H9 (cell line): ENCODE measurements around the gene NTRK2. TPM values are rescaled to one million over a fixed set of nuclear protein-coding genes. Genes with fewer than 3 reads are reported as not detected.

Source experiments
- DNase-seq: peaks from one replicate; pipeline ENCODE4 v3.0.0-alpha.2; 2017
- H2AFZ ChIP-seq: one replicate; pipeline ENCODE4 v1.6.1; 2013; ENCODE audit warnings: mild to moderate bottlenecking, low read length, control low read depth, moderate library complexity
- H2AK5ac ChIP-seq: 2 replicates; pipeline ENCODE4 v1.6.1; 2013; ENCODE audit warnings: low read length, control low read depth, mixed read lengths; ENCODE audit not compliant: insufficient read length
- H2BK120ac ChIP-seq: one replicate; pipeline ENCODE4 v1.6.1; 2013; ENCODE audit warnings: low read depth, mild to moderate bottlenecking, low read length, control low read depth, inconsistent platforms; ENCODE audit not compliant: poor library complexity, severe bottlenecking
- H2BK12ac ChIP-seq: 2 replicates; pipeline ENCODE4 v1.6.1; 2013; ENCODE audit warnings: low read length, control low read depth, mixed read lengths, low read depth; ENCODE audit not compliant: insufficient read length
- H2BK15ac ChIP-seq: 2 replicates; pipeline ENCODE4 v1.6.1; 2013; ENCODE audit warnings: low read depth, low read length, control low read depth
- H2BK20ac ChIP-seq: one replicate; pipeline ENCODE4 v1.6.1; 2013; ENCODE audit warnings: low read depth, mild to moderate bottlenecking, low read length, control low read depth, inconsistent platforms; ENCODE audit not compliant: poor library complexity, severe bottlenecking
- H2BK5ac ChIP-seq: 2 replicates; pipeline ENCODE4 v1.6.1; 2013; ENCODE audit warnings: low read length, control low read depth, mixed read lengths; ENCODE audit not compliant: insufficient read length
- H3K14ac ChIP-seq: 2 replicates; pipeline ENCODE4 v1.6.1; 2013; ENCODE audit warnings: low read length, control low read depth; ENCODE audit not compliant: insufficient read depth
- H3K18ac ChIP-seq: 2 replicates; pipeline ENCODE4 v1.6.1; 2013; ENCODE audit warnings: low read depth, mild to moderate bottlenecking, mixed read lengths, low read length, control low read depth; ENCODE audit not compliant: insufficient read length
- H3K23ac ChIP-seq: 2 replicates; pipeline ENCODE4 v1.6.1; 2013; ENCODE audit warnings: low read length, control low read depth, mixed read lengths, low read depth; ENCODE audit not compliant: insufficient read length
- H3K23me2 ChIP-seq: 2 replicates; pipeline ENCODE4 v1.6.1; 2013; ENCODE audit warnings: low read depth, mild to moderate bottlenecking, mixed read lengths, low read length, control low read depth; ENCODE audit not compliant: insufficient read length, poor library complexity, severe bottlenecking
- H3K27ac ChIP-seq: 2 replicates; pipeline ENCODE4 v1.5.1; 2013; ENCODE audit warnings: low read length, control low read depth, mixed read lengths, low read depth; ENCODE audit not compliant: insufficient read length
- H3K27me3 ChIP-seq: 2 replicates; pipeline ENCODE4 v1.6.1; 2013; ENCODE audit warnings: low read length, control low read depth, inconsistent platforms; ENCODE audit not compliant: insufficient read depth
- H3K4ac ChIP-seq: 2 replicates; pipeline ENCODE4 v1.6.1; 2013; ENCODE audit warnings: low read depth, mild to moderate bottlenecking, control low read depth, inconsistent platforms, low read length, moderate library complexity
- H3K4me1 ChIP-seq: 2 replicates; pipeline ENCODE4 v1.6.1; 2013; ENCODE audit warnings: low read length, control low read depth, inconsistent platforms; ENCODE audit not compliant: insufficient read depth
- H3K4me2 ChIP-seq: 2 replicates; pipeline ENCODE4 v1.6.1; 2013; ENCODE audit warnings: low read length, control low read depth, mixed read lengths; ENCODE audit not compliant: insufficient read length, insufficient read depth
- H3K56ac ChIP-seq: 2 replicates; pipeline ENCODE4 v1.6.1; 2013; ENCODE audit warnings: low read depth, mild to moderate bottlenecking, mixed read lengths, low read length, control low read depth; ENCODE audit not compliant: insufficient read length
- H3K79me1 ChIP-seq: 2 replicates; pipeline ENCODE4 v1.6.1; 2013; ENCODE audit warnings: low read depth, mild to moderate bottlenecking, moderate library complexity, low read length, control low read depth, inconsistent platforms; ENCODE audit not compliant: insufficient read depth, poor library complexity, severe bottlenecking
- H3K79me2 ChIP-seq: 2 replicates; pipeline ENCODE4 v1.6.1; 2013; ENCODE audit warnings: low read length, control low read depth, inconsistent platforms; ENCODE audit not compliant: insufficient read depth
- H3K9ac ChIP-seq: 2 replicates; pipeline ENCODE4 v1.6.1; 2013; ENCODE audit warnings: low read length, control low read depth, mixed read lengths; ENCODE audit not compliant: insufficient read length; ENCODE audit errors: extremely low read depth
- H3K9me3 ChIP-seq: one replicate; pipeline ENCODE4 v1.6.1; 2013; ENCODE audit warnings: low read depth, low read length, inconsistent platforms; ENCODE audit not compliant: control insufficient read depth
- H3T11ph ChIP-seq: one replicate; pipeline ENCODE4 v1.6.1; 2013; ENCODE audit warnings: mild to moderate bottlenecking, low read length, control low read depth, inconsistent platforms
- H4K20me1 ChIP-seq: one replicate; pipeline ENCODE4 v1.6.1; 2013; ENCODE audit not compliant: control insufficient read depth, insufficient read length, insufficient read depth
- H4K5ac ChIP-seq: 2 replicates; pipeline ENCODE4 v1.6.1; 2013; ENCODE audit warnings: low read depth, mild to moderate bottlenecking, mixed read lengths, low read length, control low read depth; ENCODE audit not compliant: insufficient read length
- H4K8ac ChIP-seq: replicated peaks from 2 replicates; pipeline ENCODE4 v1.6.1; 2013; ENCODE audit warnings: low read length, control low read depth, mixed read lengths, low read depth; ENCODE audit not compliant: insufficient read length
- H4K91ac ChIP-seq: 2 replicates; pipeline ENCODE4 v1.6.1; 2013; ENCODE audit warnings: low read depth, mild to moderate bottlenecking, moderate library complexity, mixed read lengths, low read length, control low read depth; ENCODE audit not compliant: insufficient read length
- H3K27ac Mint-ChIP-seq, 3 experiments: 2 replicates in 2 of 3; 3 replicates in 1 of 3; pipeline ENCODE4 v1.8.0; 2020 to 2021; ENCODE audit warnings: mixed read lengths in 3 of 3, mild to moderate bottlenecking in 1 of 3, moderate library complexity in 1 of 3
- H3K27me3 Mint-ChIP-seq: 2 replicates; pipeline ENCODE4 v1.8.0; 2021; ENCODE audit warnings: low read depth, mild to moderate bottlenecking, moderate library complexity, mixed read lengths
- H3K36me3 Mint-ChIP-seq, 3 experiments: 2 replicates in 2 of 3; 3 replicates in 1 of 3; pipeline ENCODE4 v1.8.0; 2020 to 2021; ENCODE audit warnings: low read depth in 3 of 3, mixed read lengths in 3 of 3; ENCODE audit not compliant: insufficient read depth in 1 of 3
- H3K4me1 Mint-ChIP-seq, 2 experiments: 2 replicates each; pipeline ENCODE4 v1.8.0; 2020; ENCODE audit warnings: mixed read lengths in 2 of 2
- H3K4me3 Mint-ChIP-seq, 2 experiments: 2 replicates in 1 of 2; 3 replicates in 1 of 2; pipeline ENCODE4 v1.8.0; 2020 to 2021; ENCODE audit warnings: mild to moderate bottlenecking in 2 of 2, mixed read lengths in 2 of 2, moderate library complexity in 1 of 2
- H3K9me3 Mint-ChIP-seq, 2 experiments: 2 replicates in 1 of 2; 3 replicates in 1 of 2; pipeline ENCODE4 v1.8.0; 2020; ENCODE audit warnings: mild to moderate bottlenecking in 2 of 2, mixed read lengths in 2 of 2, moderate library complexity in 1 of 2
- WGBS: extraction: QIAGEN DNeasy Blood & Tissue Kit; methylation state at CpG from one replicate; pipeline ENCODE4 v1.1.7; 2013; ENCODE audit warnings: missing lambda C conversion rate, low lambda C conversion rate, mixed read lengths; ENCODE audit not compliant: insufficient read length; ENCODE audit errors: extremely low coverage; 5-methylcytosine and 5-hydroxymethylcytosine counted together
- total RNA-seq: library from RNA; stranded (reverse); gene quantifications from 2 replicates; pipeline ENCODE4 v1.2.1, GENCODE V29; 2021
- TF ChIP-seq, protein P1 (sequence below): fragments of 200-600 bp; sonication (generic); conservative IDR thresholded peaks from 3 replicates; pipeline ENCODE4 v1.8.0; 2021; ENCODE audit warnings: antibody characterized with exemption, mild to moderate bottlenecking

Gene NTRK2
- total RNA-seq, 1 experiment from 2014 or later, result 0.02 TPM

DNA sequence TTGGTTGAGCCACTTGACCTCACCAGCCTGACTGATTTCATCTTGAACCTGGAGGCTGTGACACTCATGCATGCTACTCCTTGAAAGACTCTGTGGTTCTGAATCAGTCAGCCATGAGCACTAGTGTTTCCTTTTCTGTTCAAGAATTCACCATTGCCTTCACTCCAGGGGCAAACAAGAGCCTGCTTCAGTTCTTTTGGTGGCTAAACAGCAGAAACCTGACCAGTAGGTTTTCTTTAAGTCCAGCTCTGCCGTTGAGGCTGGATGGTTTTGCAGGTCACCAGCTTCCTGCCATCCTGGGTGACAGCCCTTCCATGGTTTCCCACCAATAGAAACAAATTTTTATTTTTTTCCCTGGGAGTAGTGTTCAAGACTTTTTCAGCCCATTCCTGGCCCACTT is 10.0 kb downstream of the NTRK2 start:
- H3K36me3 Mint-ChIP-seq, result no peaks in the 10 kb centered on the region
- H4K91ac ChIP-seq, result no peak overlapping the region

More for the DNA sequence above, 10.0 kb downstream of the NTRK2 start:
- Histone ChIP-seq H4K20me1 (no peaks in the 10 kb centered on the region), H2BK120ac (no peak overlapping the region), H3K79me2 (no peaks in the 10 kb centered on the region), H3K27me3 (no peaks in the 10 kb centered on the region), H3K56ac (no peak overlapping the region), H3K23me2 (no peaks in the 10 kb centered on the region), H2AK5ac (no peak overlapping the region), H4K8ac (no peak overlapping the region), H3T11ph (no peak overlapping the region), H3K4ac (no peak overlapping the region), H3K4me2 (no peak overlapping the region), H2BK12ac (no peak overlapping the region), H2AFZ (no peak overlapping the region), H3K4me1 (no peaks in the 10 kb centered on the region), H2BK15ac (no peak overlapping the region), H3K27ac (no peak overlapping the region), H3K14ac (no peak overlapping the region), H2BK5ac (no peak overlapping the region), H4K5ac (no peak overlapping the region), H3K79me1 (no peaks in the 10 kb centered on the region), H3K23ac (no peak overlapping the region), H3K18ac (no peak overlapping the region), H3K9me3 (no peaks in the 10 kb centered on the region), H3K9ac (no peak overlapping the region), H2BK20ac (no peak overlapping the region)
- 0 out of 4 replicates have a peak, but pooled peaks cover 0 to 3% of the 10 kb centered on the region in 2 experiments for H3K4me1 Mint-ChIP-seq
- no peak overlapping the region for H3K4me3 Mint-ChIP-seq
- no peak for DNase-seq
- no peaks in the 10 kb centered on the region for H3K9me3 Mint-ChIP-seq
- WGBS, result no CpG with 5 or more reads among the region's 1 CpG
- H3K27ac Mint-ChIP-seq, result no peak overlapping the region
- TF ChIP-seq, protein P1, sequence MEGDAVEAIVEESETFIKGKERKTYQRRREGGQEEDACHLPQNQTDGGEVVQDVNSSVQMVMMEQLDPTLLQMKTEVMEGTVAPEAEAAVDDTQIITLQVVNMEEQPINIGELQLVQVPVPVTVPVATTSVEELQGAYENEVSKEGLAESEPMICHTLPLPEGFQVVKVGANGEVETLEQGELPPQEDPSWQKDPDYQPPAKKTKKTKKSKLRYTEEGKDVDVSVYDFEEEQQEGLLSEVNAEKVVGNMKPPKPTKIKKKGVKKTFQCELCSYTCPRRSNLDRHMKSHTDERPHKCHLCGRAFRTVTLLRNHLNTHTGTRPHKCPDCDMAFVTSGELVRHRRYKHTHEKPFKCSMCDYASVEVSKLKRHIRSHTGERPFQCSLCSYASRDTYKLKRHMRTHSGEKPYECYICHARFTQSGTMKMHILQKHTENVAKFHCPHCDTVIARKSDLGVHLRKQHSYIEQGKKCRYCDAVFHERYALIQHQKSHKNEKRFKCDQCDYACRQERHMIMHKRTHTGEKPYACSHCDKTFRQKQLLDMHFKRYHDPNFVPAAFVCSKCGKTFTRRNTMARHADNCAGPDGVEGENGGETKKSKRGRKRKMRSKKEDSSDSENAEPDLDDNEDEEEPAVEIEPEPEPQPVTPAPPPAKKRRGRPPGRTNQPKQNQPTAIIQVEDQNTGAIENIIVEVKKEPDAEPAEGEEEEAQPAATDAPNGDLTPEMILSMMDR, result no peak
- peaks cover 9% of the 10 kb centered on the region for H3K27me3 Mint-ChIP-seq
